ENCODE results near the gene CCDC51. TPM values are rescaled to one million over a fixed set of nuclear protein-coding genes. Genes with fewer than 3 reads are reported as not detected.
"Not testable (repeated sequence)": the region's sequence is repeated elsewhere in the genome, so short reads cannot be mapped to it uniquely, and the experiment has no call there.

Gene CCDC51
- polyA plus RNA-seq, 1 donor from 2014 or later: 27.2 TPM

DNA sequence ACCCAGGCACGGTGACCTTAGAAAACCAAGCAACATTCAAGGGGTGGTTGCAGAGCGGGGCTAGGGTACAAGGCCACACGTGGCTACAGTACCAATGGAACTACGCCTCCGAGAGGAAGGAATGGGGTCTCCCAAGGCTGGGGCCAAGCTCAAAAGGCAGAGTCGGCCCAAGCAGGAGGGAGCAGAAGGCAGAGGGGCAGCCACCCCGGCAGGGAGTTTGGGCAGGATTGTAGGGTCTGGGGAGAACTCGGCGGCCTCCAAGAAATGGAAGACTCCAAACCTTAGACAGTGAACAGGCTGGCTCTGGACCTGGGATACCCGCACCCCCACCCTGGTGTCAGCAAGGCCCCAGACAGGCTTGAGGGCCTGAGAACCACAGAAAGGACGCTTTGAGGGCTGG is 35.3 kb upstream of the CCDC51 start:
- no peaks in the 10 kb centered on the region for H3K27me3 ChIP-seq (ENCODE audit: insufficient read depth, low read depth, low read length)
- no peaks in the 10 kb centered on the region for H4K20me1 ChIP-seq (ENCODE audit: insufficient read depth)
- H3K9me2 ChIP-seq (ENCODE audit: insufficient read depth, low read length): no peaks in the 10 kb centered on the region
- no peak for TF ChIP-seq EP300 (conservative IDR thresholded peaks at IDR 0.05; ENCODE audit: poor library complexity, severe bottlenecking)
- no peak for TF ChIP-seq EZH2 (IDR thresholded peaks at IDR 0.05; ENCODE audit: borderline replicate concordance, insufficient read depth, low read length, poor library complexity, severe bottlenecking)
- TF ChIP-seq TAF1 (IDR thresholded peaks at IDR 0.05; ENCODE audit: low read depth): no peak
- no peak for TF ChIP-seq MXI1 (conservative IDR thresholded peaks at IDR 0.05; ENCODE audit: poor library complexity, severe bottlenecking)
- no peak for TF ChIP-seq SMC3 (conservative IDR thresholded peaks at IDR 0.05; ENCODE audit: poor library complexity)
- TF ChIP-seq, protein P1, sequence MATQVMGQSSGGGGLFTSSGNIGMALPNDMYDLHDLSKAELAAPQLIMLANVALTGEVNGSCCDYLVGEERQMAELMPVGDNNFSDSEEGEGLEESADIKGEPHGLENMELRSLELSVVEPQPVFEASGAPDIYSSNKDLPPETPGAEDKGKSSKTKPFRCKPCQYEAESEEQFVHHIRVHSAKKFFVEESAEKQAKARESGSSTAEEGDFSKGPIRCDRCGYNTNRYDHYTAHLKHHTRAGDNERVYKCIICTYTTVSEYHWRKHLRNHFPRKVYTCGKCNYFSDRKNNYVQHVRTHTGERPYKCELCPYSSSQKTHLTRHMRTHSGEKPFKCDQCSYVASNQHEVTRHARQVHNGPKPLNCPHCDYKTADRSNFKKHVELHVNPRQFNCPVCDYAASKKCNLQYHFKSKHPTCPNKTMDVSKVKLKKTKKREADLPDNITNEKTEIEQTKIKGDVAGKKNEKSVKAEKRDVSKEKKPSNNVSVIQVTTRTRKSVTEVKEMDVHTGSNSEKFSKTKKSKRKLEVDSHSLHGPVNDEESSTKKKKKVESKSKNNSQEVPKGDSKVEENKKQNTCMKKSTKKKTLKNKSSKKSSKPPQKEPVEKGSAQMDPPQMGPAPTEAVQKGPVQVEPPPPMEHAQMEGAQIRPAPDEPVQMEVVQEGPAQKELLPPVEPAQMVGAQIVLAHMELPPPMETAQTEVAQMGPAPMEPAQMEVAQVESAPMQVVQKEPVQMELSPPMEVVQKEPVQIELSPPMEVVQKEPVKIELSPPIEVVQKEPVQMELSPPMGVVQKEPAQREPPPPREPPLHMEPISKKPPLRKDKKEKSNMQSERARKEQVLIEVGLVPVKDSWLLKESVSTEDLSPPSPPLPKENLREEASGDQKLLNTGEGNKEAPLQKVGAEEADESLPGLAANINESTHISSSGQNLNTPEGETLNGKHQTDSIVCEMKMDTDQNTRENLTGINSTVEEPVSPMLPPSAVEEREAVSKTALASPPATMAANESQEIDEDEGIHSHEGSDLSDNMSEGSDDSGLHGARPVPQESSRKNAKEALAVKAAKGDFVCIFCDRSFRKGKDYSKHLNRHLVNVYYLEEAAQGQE (IDR thresholded peaks at IDR 0.05; ENCODE audit: borderline replicate concordance): no peak
- TF ChIP-seq RAD21 (conservative IDR thresholded peaks at IDR 0.05): no peak
- TF ChIP-seq POLR2AphosphoS5 (IDR thresholded peaks at IDR 0.05): no peak
- TF ChIP-seq, protein P2, sequence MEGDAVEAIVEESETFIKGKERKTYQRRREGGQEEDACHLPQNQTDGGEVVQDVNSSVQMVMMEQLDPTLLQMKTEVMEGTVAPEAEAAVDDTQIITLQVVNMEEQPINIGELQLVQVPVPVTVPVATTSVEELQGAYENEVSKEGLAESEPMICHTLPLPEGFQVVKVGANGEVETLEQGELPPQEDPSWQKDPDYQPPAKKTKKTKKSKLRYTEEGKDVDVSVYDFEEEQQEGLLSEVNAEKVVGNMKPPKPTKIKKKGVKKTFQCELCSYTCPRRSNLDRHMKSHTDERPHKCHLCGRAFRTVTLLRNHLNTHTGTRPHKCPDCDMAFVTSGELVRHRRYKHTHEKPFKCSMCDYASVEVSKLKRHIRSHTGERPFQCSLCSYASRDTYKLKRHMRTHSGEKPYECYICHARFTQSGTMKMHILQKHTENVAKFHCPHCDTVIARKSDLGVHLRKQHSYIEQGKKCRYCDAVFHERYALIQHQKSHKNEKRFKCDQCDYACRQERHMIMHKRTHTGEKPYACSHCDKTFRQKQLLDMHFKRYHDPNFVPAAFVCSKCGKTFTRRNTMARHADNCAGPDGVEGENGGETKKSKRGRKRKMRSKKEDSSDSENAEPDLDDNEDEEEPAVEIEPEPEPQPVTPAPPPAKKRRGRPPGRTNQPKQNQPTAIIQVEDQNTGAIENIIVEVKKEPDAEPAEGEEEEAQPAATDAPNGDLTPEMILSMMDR (IDR thresholded peaks at IDR 0.05; ENCODE audit: poor library complexity, severe bottlenecking): no peak
- H3K79me2 ChIP-seq (replicated peaks; ENCODE audit: insufficient read depth, low read length): peaks cover 15% of the 10 kb centered on the region
- no peak overlapping the region for H3K4me2 ChIP-seq (ENCODE audit: low read length)
- no peaks in the 10 kb centered on the region for H3K36me3 ChIP-seq (ENCODE audit: insufficient read depth, low read length)
- H2AFZ ChIP-seq (ENCODE audit: low read depth, low read length): no peak overlapping the region
- no peak overlapping the region for H3K27ac ChIP-seq (ENCODE audit: low read length)
- H3K4me3 ChIP-seq (ENCODE audit: low read length): no peak overlapping the region
- H3F3A ChIP-seq (ENCODE audit: insufficient read depth, low read length, poor library complexity, severe bottlenecking): no peaks in the 10 kb centered on the region
- H3K9ac ChIP-seq (ENCODE audit: low read length): no peak overlapping the region
- no peaks in the 10 kb centered on the region for H3K9me3 ChIP-seq (ENCODE audit: low read length)

DNA sequence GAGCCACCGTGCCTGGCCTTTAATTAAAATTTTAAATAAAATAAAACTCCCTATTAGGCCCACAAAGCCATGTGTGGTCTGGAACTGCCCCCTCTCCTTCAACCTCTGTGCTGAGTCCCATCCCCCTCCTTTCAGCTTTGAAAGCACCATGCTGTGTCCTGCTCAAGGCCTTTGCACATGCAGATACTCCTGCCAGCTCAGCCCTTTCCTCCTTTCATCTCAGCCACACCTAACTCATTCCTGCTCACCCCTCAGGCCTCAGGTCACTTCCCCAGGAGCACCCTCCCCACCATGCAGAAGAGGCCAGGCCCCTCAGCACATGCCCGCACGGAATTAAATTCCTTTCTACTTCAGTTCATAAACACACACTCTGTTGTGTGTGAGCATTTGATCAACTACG is 34.7 kb upstream of the CCDC51 start:
- H3K9ac ChIP-seq (ENCODE audit: low read length): no peak overlapping the region
- no peaks in the 10 kb centered on the region for H3K36me3 ChIP-seq (ENCODE audit: insufficient read depth, low read length)
- no peaks in the 10 kb centered on the region for H3K9me2 ChIP-seq (ENCODE audit: insufficient read depth, low read length)
- H3K4me3 ChIP-seq (ENCODE audit: low read length): no peak overlapping the region
- H3K27me3 ChIP-seq (ENCODE audit: insufficient read depth, low read depth, low read length): no peaks in the 10 kb centered on the region
- H3K4me2 ChIP-seq (ENCODE audit: low read length): no peak overlapping the region
- H3K79me2 ChIP-seq (replicated peaks; ENCODE audit: insufficient read depth, low read length): peaks cover 15% of the 10 kb centered on the region
- no peaks in the 10 kb centered on the region for H3K9me3 ChIP-seq (ENCODE audit: low read length)
- TF ChIP-seq EZH2 (IDR thresholded peaks at IDR 0.05; ENCODE audit: borderline replicate concordance, insufficient read depth, low read length, poor library complexity, severe bottlenecking) (no peak), MXI1 (conservative IDR thresholded peaks at IDR 0.05; ENCODE audit: poor library complexity, severe bottlenecking) (no peak), POLR2AphosphoS5 (IDR thresholded peaks at IDR 0.05) (no peak), RAD21 (conservative IDR thresholded peaks at IDR 0.05) (no peak), SMC3 (conservative IDR thresholded peaks at IDR 0.05; ENCODE audit: poor library complexity) (no peak), EP300 (conservative IDR thresholded peaks at IDR 0.05; ENCODE audit: poor library complexity, severe bottlenecking) (no peak), TAF1 (IDR thresholded peaks at IDR 0.05; ENCODE audit: low read depth) (no peak)
- TF ChIP-seq, protein P2 (IDR thresholded peaks at IDR 0.05; ENCODE audit: poor library complexity, severe bottlenecking): no peak
- TF ChIP-seq, protein P1 (IDR thresholded peaks at IDR 0.05; ENCODE audit: borderline replicate concordance): no peak
- no peak overlapping the region for H2AFZ ChIP-seq (ENCODE audit: low read depth, low read length)
- H3K27ac ChIP-seq (ENCODE audit: low read length): no peak overlapping the region
- H4K20me1 ChIP-seq (ENCODE audit: insufficient read depth): no peaks in the 10 kb centered on the region
- H3F3A ChIP-seq (ENCODE audit: insufficient read depth, low read length, poor library complexity, severe bottlenecking): no peaks in the 10 kb centered on the region

DNA sequence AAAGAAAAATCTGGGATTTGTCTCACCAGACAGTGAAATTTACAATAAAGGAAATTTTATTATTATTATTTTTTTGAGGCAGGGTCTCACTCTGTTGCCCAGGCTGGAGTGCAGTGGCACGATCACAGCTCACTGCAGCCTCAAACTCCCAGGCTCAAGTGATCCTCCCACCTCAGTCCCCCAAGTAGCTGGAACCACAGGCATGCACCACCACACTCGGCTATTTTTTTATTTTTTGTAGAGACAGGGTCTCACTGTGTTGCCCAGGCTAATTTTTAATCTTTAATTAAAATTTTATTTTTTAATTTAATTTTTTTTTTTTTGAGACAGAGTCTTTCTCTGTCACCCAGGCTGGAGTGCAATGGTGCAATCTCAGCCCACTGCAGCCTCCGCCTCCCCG is 34.1 kb upstream of the CCDC51 start:
- H3K9me2 ChIP-seq (ENCODE audit: insufficient read depth, low read length); H3K4me3 ChIP-seq (ENCODE audit: low read length); H3K4me2 ChIP-seq (ENCODE audit: low read length); H3K36me3 ChIP-seq (ENCODE audit: insufficient read depth, low read length); H4K20me1 ChIP-seq (ENCODE audit: insufficient read depth); H3K9me3 ChIP-seq (ENCODE audit: low read length); H3K27ac ChIP-seq (ENCODE audit: low read length); H3K27me3 ChIP-seq (ENCODE audit: insufficient read depth, low read depth, low read length); H3F3A ChIP-seq (ENCODE audit: insufficient read depth, low read length, poor library complexity, severe bottlenecking); H3K9ac ChIP-seq (ENCODE audit: low read length); H2AFZ ChIP-seq (ENCODE audit: low read depth, low read length): not testable (repeated sequence)
- H3K79me2 ChIP-seq (replicated peaks; ENCODE audit: insufficient read depth, low read length): peaks cover 15% of the 10 kb centered on the region
